Activated T-helper 2 cell treated with anti-CD3 and anti-CD28 coated beads, Interferon-gamma antibody, Interleukin-2, Interleukin-4, amounts not matched to agents 10 μg/mL and 5 μg/mL and 100 μg/mL, durations not matched to agents 14 hours and 24 hours and 36 hours (primary cell): ENCODE data around the gene SYNDIG1L. TPM values are rescaled to one million over a fixed set of nuclear protein-coding genes. Genes with fewer than 3 reads are reported as not detected.
"Not testable (repeated sequence)": the region's sequence is repeated elsewhere in the genome, so short reads cannot be mapped to it uniquely, and the experiment has no call there.

Experiments
- DNase-seq: peaks from one replicate; pipeline ENCODE4 v3.0.0; 2021; ENCODE audit warnings: low spot score
- H3K27ac Mint-ChIP-seq: one replicate; pipeline ENCODE4 v1.8.0; 2021; ENCODE audit warnings: mixed read lengths
- H3K27me3 Mint-ChIP-seq: one replicate; pipeline ENCODE4 v1.8.0; 2021; ENCODE audit warnings: low read depth, mixed read lengths
- H3K36me3 Mint-ChIP-seq: one replicate; pipeline ENCODE4 v1.8.0; 2021; ENCODE audit warnings: low read depth, mixed read lengths
- H3K4me1 Mint-ChIP-seq: one replicate; pipeline ENCODE4 v1.8.0; 2021; ENCODE audit warnings: low read depth, mixed read lengths
- H3K4me3 Mint-ChIP-seq: one replicate; pipeline ENCODE4 v1.8.0; 2021; ENCODE audit warnings: low read depth, mild to moderate bottlenecking, moderate library complexity, mixed read lengths
- H3K9me3 Mint-ChIP-seq: one replicate; pipeline ENCODE4 v1.8.0; 2021; ENCODE audit warnings: mixed read lengths
- intact Hi-C: fragments of 100-400 bp; cut with micrococcal nuclease; formaldehyde crosslinking; loops from one replicate; pipeline ENCODE4 v1.15.1; 2023
- total RNA-seq: library from RNA; stranded (reverse); gene quantifications from 2 replicates; pipeline ENCODE4 v1.2.3, GENCODE V29; 2022

The SYNDIG1L gene
- total RNA-seq, 1 donor from 2014 or later = not detected

- H3K4me3 Mint-ChIP-seq = no peak overlapping the region
Observed at GRCh38 chr14:74391479-74391878, 34.5 kb downstream of the SYNDIG1L start.

DNA sequence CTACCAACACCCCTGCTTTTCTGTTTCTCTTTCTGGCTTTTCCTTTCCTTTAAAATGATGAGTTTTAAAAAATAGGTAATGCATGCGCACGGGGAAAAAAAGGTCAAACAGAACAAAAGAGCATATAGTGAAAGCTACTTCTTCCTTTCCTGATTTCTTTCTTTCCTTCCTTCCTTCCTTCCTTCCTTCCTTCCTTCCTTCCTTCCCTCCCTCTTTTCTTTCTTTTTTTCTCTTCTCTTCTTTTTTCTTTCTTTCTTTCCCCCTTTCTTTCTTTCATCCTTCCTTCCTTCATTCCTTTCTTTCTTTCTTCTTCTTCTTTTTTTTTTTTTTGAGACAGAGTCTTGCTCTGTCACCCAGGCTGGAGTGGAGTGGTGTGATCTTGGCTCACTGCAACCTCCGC lies 35.5 kb downstream of the SYNDIG1L start:
- H3K4me3 Mint-ChIP-seq = not testable (repeated sequence)

More at GRCh38 chr14:74391479-74391878, 34.5 kb downstream of the SYNDIG1L start:
- peaks cover 10% of the 10 kb centered on the region for H3K27me3 Mint-ChIP-seq
- no peaks in the 10 kb centered on the region for H3K9me3 Mint-ChIP-seq
- no peaks in the 10 kb centered on the region for H3K4me1 Mint-ChIP-seq
- H3K36me3 Mint-ChIP-seq = no peaks in the 10 kb centered on the region
- intact Hi-C loops = no loop called here
- H3K27ac Mint-ChIP-seq = no peak overlapping the region
- no peak for DNase-seq

GRCh38 chr14:74389980-74390379 lies 36.0 kb downstream of the SYNDIG1L start:
- Mint-ChIP-seq H3K9me3 (no peaks in the 10 kb centered on the region), H3K4me3 (no peak overlapping the region), H3K27me3 (peaks cover 12% of the 10 kb centered on the region), H3K27ac (no peak overlapping the region), H3K36me3 (no peaks in the 10 kb centered on the region), H3K4me1 (no peaks in the 10 kb centered on the region)
- no peak for DNase-seq
- intact Hi-C loops = no loop called here

More for the DNA sequence above, 35.5 kb downstream of the SYNDIG1L start:
- H3K27ac Mint-ChIP-seq, intact Hi-C loops, DNase-seq, H3K9me3 Mint-ChIP-seq, H3K36me3 Mint-ChIP-seq, H3K4me1 Mint-ChIP-seq: not testable (repeated sequence)
- H3K27me3 Mint-ChIP-seq = peaks cover 11% of the 10 kb centered on the region

GRCh38 chr14:74382231-74382630 lies 43.8 kb downstream of the SYNDIG1L start:
- Mint-ChIP-seq H3K9me3 (no peaks in the 10 kb centered on the region), H3K27me3 (peaks cover 12% of the 10 kb centered on the region), H3K27ac (no peak overlapping the region), H3K36me3 (no peaks in the 10 kb centered on the region), H3K4me3 (no peak overlapping the region), H3K4me1 (no peaks in the 10 kb centered on the region)
- intact Hi-C loops = no loop called here
- DNase-seq = no peak

- H3K36me3 Mint-ChIP-seq, H3K4me1 Mint-ChIP-seq, H3K27me3 Mint-ChIP-seq, H3K4me3 Mint-ChIP-seq, H3K9me3 Mint-ChIP-seq, intact Hi-C loops, DNase-seq, H3K27ac Mint-ChIP-seq: not testable (repeated sequence)
Observed at GRCh38 chr14:74381571-74381970, 44.4 kb downstream of the SYNDIG1L start.

- H3K4me1 Mint-ChIP-seq = no peaks in the 10 kb centered on the region
Observed at GRCh38 chr14:74380845-74381244, 45.2 kb downstream of the SYNDIG1L start.

GRCh38 chr14:74380172-74380571 lies 45.8 kb downstream of the SYNDIG1L start:
- no peaks in the 10 kb centered on the region for H3K4me1 Mint-ChIP-seq

More at GRCh38 chr14:74380845-74381244, 45.2 kb downstream of the SYNDIG1L start:
- Mint-ChIP-seq H3K36me3 (no peaks in the 10 kb centered on the region), H3K27me3 (peaks cover 9% of the 10 kb centered on the region), H3K4me3 (no peak overlapping the region), H3K9me3 (no peaks in the 10 kb centered on the region), H3K27ac (no peak overlapping the region)
- no peak for DNase-seq
- intact Hi-C loops = no loop called here

GRCh38 chr14:74377976-74378690 lies 47.9 kb downstream of the SYNDIG1L start:
- no peak for DNase-seq
- H3K9me3 Mint-ChIP-seq = no peaks in the 10 kb centered on the region
- no peaks in the 10 kb centered on the region for H3K27me3 Mint-ChIP-seq

More at GRCh38 chr14:74380172-74380571, 45.8 kb downstream of the SYNDIG1L start:
- Mint-ChIP-seq H3K27ac (no peak overlapping the region), H3K9me3 (no peaks in the 10 kb centered on the region), H3K4me3 (no peak overlapping the region), H3K36me3 (no peaks in the 10 kb centered on the region), H3K27me3 (peaks cover 7% of the 10 kb centered on the region)
- DNase-seq = no peak
- intact Hi-C loops = no loop called here

GRCh38 chr14:74368441-74368840 lies 57.6 kb downstream of the SYNDIG1L start:
- H3K27ac Mint-ChIP-seq = no peak overlapping the region
- no peak overlapping the region for H3K4me3 Mint-ChIP-seq
- intact Hi-C loops = no loop called here
- no peak for DNase-seq
- peaks cover 7% of the 10 kb centered on the region for H3K27me3 Mint-ChIP-seq
- no peaks in the 10 kb centered on the region for H3K4me1 Mint-ChIP-seq
- H3K9me3 Mint-ChIP-seq = no peaks in the 10 kb centered on the region
- no peaks in the 10 kb centered on the region for H3K36me3 Mint-ChIP-seq

More at GRCh38 chr14:74377976-74378690, 47.9 kb downstream of the SYNDIG1L start:
- no peaks in the 10 kb centered on the region for H3K36me3 Mint-ChIP-seq
- intact Hi-C loops = no loop called here
- no peak overlapping the region for H3K27ac Mint-ChIP-seq
- no peak overlapping the region for H3K4me3 Mint-ChIP-seq
- H3K4me1 Mint-ChIP-seq = no peaks in the 10 kb centered on the region

DNA sequence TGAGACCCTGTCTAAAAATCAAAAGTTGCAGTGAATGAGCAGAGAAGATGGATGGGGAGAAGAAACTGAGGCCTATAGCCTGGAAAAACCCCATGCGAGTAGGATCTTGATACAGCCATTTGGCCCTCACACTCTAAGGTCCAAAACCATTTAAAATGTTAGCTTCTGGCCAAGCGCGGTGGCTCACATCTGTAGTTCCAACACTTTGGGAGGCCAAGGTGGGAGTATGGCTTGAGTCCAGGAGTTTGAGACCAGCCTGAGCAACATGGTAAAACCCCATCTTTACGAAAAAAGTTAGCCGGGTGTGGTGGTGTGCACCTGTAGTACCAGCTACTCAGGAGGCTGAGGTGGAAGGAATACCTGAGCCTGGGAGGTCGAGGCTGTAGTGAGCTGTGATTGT lies 58.0 kb downstream of the SYNDIG1L start:
- intact Hi-C loops = no loop called here
- no peak for DNase-seq
- Mint-ChIP-seq H3K9me3 (no peaks in the 10 kb centered on the region), H3K4me1 (no peaks in the 10 kb centered on the region), H3K27ac (no peak overlapping the region), H3K4me3 (no peak overlapping the region), H3K27me3 (peaks cover 7% of the 10 kb centered on the region), H3K36me3 (no peaks in the 10 kb centered on the region)

DNA sequence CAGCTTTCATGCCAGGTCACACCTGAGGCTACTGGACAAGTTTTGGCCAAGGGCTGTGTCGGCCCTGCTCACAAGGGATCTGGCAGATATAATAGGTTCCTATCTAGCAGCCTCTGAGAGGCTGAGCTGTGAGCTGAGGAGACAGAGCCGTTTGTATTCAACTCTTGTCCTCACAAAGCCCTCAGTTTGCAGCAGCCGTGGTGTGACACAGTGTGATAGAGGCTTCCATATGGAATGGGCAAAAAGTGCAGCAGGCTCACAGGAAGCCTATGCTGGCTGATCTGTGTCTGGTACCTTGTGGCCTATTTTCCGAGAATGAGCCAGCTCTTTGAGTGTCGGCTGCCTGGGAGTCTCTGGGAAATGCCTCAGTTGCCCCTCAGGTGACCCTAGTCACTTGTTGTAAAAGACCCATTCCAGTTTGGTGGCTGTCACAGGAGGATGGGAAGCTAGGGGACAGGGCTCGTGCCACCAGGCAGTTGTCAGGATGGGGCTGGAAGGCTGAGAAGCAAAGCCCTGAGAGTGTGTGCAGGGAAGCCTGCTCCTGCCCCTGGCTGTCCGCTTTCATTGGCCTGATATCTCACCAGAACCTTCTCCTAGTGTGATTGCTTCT lies 61.6 kb downstream of the SYNDIG1L start:
- Mint-ChIP-seq H3K36me3 (no peaks in the 10 kb centered on the region), H3K4me1 (no peaks in the 10 kb centered on the region), H3K4me3 (no peak overlapping the region), H3K9me3 (no peaks in the 10 kb centered on the region), H3K27me3 (peaks cover 9% of the 10 kb centered on the region), H3K27ac (no peak overlapping the region)
- DNase-seq = no peak
- intact Hi-C loops = loop anchor here (5.0 kb wide), 1 partner anchor 248 kb away; the partner anchor contains the start of gene LTBP2

GRCh38 chr14:74362361-74362915 lies 63.6 kb downstream of the SYNDIG1L start:
- Mint-ChIP-seq H3K9me3 (no peaks in the 10 kb centered on the region), H3K4me3 (no peak overlapping the region), H3K4me1 (no peaks in the 10 kb centered on the region), H3K36me3 (no peaks in the 10 kb centered on the region), H3K27me3 (peaks cover 9% of the 10 kb centered on the region), H3K27ac (no peak overlapping the region)
- peak; percentile 35 for DNase-seq
- intact Hi-C loops = loop anchor here (1.0 to 5.0 kb wide), 2 partner anchors 130 to 250 kb away; partner anchors contain the start of gene LTBP2

DNA sequence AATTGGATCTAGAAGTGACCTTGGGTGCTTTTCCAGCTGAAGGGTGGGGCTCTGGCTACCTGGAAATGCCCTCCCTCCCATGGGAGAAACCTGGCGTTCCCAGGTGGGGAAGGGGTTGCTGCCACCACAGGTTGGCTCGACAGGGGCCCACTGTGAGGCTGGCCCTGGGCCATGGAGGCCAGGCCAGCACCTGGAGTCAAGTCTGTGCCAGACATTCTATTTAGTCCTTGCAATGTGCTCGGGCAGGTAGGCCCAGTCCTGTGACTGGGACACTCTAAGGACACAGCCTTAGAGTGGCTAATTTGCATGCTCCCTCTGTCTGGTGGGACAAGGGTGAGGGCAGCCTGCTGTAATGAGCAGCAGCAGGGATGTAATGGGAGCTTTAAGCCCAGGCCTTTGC lies 65.8 kb downstream of the SYNDIG1L start:
- Mint-ChIP-seq H3K27me3 (peaks cover 9% of the 10 kb centered on the region), H3K4me3 (no peak overlapping the region), H3K4me1 (no peaks in the 10 kb centered on the region), H3K27ac (no peak overlapping the region), H3K9me3 (no peaks in the 10 kb centered on the region), H3K36me3 (no peaks in the 10 kb centered on the region)
- no peak for DNase-seq
- intact Hi-C loops = loop anchor here (5.0 kb wide), 1 partner anchor 252 kb away; the partner anchor contains the start of gene LTBP2
